ENCODE results near the gene SPTBN4.

- TF ChIP-seq CTCF (IDR thresholded peaks at IDR 0.05) (no peak), POLR2A (IDR thresholded peaks at IDR 0.05) (no peak)
Observed at GRCh38 chr19:40507892-40508291, 41.1 kb downstream of the SPTBN4 start.

Data from body of pancreas (tissue), 4 donors.